Hepatocyte (in vitro differentiated cells): ENCODE results near the gene ANKRD2.

Experiments used
- CTCF ChIP-seq: fragments of 200-600 bp; sonication (generic); IDR thresholded peaks from 2 replicates; pipeline ENCODE4 v1.5.1; 2016; ENCODE audit warnings: antibody characterized with exemption, mild to moderate bottlenecking; ENCODE audit not compliant: poor library complexity
- EZH2 ChIP-seq: fragments of 200-600 bp; sonication (generic); IDR thresholded peaks from 2 replicates; pipeline ENCODE4 v1.6.1; 2016; ENCODE audit warnings: antibody characterized with exemption, mild to moderate bottlenecking, borderline replicate concordance

- no peak for TF ChIP-seq EZH2
- TF ChIP-seq CTCF, result no peak
Measured at GRCh38 chr10:97540669-97541500, 31.7 kb upstream of the ANKRD2 start.
